ENCODE measurements around the gene STK32B.

DNA sequence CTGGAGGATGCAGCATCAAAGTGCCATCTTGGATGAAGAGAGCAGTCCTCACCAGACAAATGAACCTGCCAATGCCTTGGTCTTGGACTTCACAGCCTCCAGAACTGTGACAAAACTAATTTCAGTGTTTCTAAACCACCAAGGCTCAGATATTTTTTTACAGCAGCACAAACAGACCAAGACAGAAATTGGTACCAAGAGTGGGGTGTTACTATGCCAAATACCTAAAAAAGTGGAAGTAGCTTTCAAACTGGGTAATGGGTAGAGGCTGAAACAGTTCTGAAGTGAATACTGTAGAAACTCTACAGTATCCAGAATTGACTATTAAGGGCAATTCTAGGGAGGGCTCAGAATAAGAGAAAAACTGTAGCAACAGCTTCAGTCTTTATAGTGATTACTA, 170.8 kb downstream of the STK32B start:
- TF ChIP-seq, protein P1, sequence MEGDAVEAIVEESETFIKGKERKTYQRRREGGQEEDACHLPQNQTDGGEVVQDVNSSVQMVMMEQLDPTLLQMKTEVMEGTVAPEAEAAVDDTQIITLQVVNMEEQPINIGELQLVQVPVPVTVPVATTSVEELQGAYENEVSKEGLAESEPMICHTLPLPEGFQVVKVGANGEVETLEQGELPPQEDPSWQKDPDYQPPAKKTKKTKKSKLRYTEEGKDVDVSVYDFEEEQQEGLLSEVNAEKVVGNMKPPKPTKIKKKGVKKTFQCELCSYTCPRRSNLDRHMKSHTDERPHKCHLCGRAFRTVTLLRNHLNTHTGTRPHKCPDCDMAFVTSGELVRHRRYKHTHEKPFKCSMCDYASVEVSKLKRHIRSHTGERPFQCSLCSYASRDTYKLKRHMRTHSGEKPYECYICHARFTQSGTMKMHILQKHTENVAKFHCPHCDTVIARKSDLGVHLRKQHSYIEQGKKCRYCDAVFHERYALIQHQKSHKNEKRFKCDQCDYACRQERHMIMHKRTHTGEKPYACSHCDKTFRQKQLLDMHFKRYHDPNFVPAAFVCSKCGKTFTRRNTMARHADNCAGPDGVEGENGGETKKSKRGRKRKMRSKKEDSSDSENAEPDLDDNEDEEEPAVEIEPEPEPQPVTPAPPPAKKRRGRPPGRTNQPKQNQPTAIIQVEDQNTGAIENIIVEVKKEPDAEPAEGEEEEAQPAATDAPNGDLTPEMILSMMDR (IDR thresholded peaks at IDR 0.05 in 4 of 5, conservative IDR thresholded peaks at IDR 0.05 in 1 of 5), result no peak
- TF ChIP-seq POLR2A (IDR thresholded peaks at IDR 0.05), result no peak

All from gastrocnemius medialis (tissue), 4 donors.